GM23338 (cell line): ENCODE results near the gene REXO5. TPM values are rescaled to one million over a fixed set of nuclear protein-coding genes. Genes with fewer than 3 reads are reported as not detected.

ENCODE experiments used
- ATAC-seq: fragments of 200-7000 bp; cut with Tn5 transposase; 3 replicates; pipeline ENCODE4 v1.9.1; 2020
- DNase-seq: peaks from one replicate; pipeline ENCODE4 v3.0.0-alpha.2; 2015; ENCODE audit warnings: low spot score
- H2AFZ ChIP-seq: fragments of 200-600 bp; sonication (generic); 2 replicates; pipeline ENCODE4 v1.8.0; 2016; ENCODE audit warnings: antibody characterized with exemption, mild to moderate bottlenecking, moderate library complexity
- H3F3A ChIP-seq: fragments of 200-600 bp; sonication (generic); replicated peaks from 2 replicates; pipeline ENCODE4 v1.8.0; 2017; ENCODE audit warnings: antibody characterized with exemption, mixed run types, low read depth
- H3K27ac ChIP-seq: fragments of 200-600 bp; sonication (generic); 2 replicates; pipeline ENCODE4 v1.6.1; 2016; ENCODE audit warnings: low read depth
- H3K27me3 ChIP-seq: fragments of 200-600 bp; sonication (generic); 2 replicates; pipeline ENCODE4 v1.8.0; 2016; ENCODE audit warnings: mild to moderate bottlenecking, mixed run types, moderate library complexity; ENCODE audit not compliant: insufficient read depth
- H3K36me3 ChIP-seq: fragments of 200-600 bp; sonication (generic); 2 replicates; pipeline ENCODE4 v1.8.0; 2016; ENCODE audit warnings: mild to moderate bottlenecking; ENCODE audit not compliant: insufficient read depth
- H3K4me1 ChIP-seq: fragments of 200-600 bp; sonication (generic); 2 replicates; pipeline ENCODE4 v1.8.0; 2016; ENCODE audit warnings: mild to moderate bottlenecking, moderate library complexity; ENCODE audit not compliant: insufficient read depth
- H3K4me2 ChIP-seq: fragments of 200-600 bp; sonication (generic); 2 replicates; pipeline ENCODE4 v1.7.1; 2017; ENCODE audit warnings: mixed run types
- H3K4me3 ChIP-seq: fragments of 200-600 bp; sonication (generic); 2 replicates; pipeline ENCODE4 v1.6.1; 2016; ENCODE audit warnings: mixed run types
- H3K79me2 ChIP-seq: fragments of 200-600 bp; sonication (generic); replicated peaks from 2 replicates; pipeline ENCODE4 v1.8.0; 2017; ENCODE audit warnings: mild to moderate bottlenecking; ENCODE audit not compliant: insufficient read depth
- H3K9me2 ChIP-seq: fragments of 200-600 bp; sonication (generic); 2 replicates; pipeline ENCODE4 v1.8.0; 2017; ENCODE audit not compliant: insufficient read depth
- H4K20me1 ChIP-seq: fragments of 200-600 bp; sonication (generic); replicated peaks from 2 replicates; pipeline ENCODE4 v1.8.0; 2017; ENCODE audit warnings: mild to moderate bottlenecking; ENCODE audit not compliant: insufficient read depth
- H3K27ac Mint-ChIP-seq: 2 replicates; pipeline ENCODE4 v1.8.0; 2020; ENCODE audit warnings: inconsistent platforms, mild to moderate bottlenecking, moderate library complexity, mixed read lengths
- H3K27me3 Mint-ChIP-seq: 3 replicates; pipeline ENCODE4 v1.8.0; 2022; ENCODE audit warnings: low read depth, mild to moderate bottlenecking, moderate library complexity, mixed read lengths, inconsistent platforms; ENCODE audit not compliant: insufficient read depth, poor library complexity
- H3K36me3 Mint-ChIP-seq: 3 replicates; pipeline ENCODE4 v1.8.0; 2021; ENCODE audit warnings: low read depth, mild to moderate bottlenecking, inconsistent platforms, moderate library complexity, mixed read lengths
- H3K4me1 Mint-ChIP-seq: 3 replicates; pipeline ENCODE4 v1.8.0; 2020; ENCODE audit warnings: mild to moderate bottlenecking, inconsistent platforms, mixed read lengths
- H3K4me3 Mint-ChIP-seq: 3 replicates; pipeline ENCODE4 v1.8.0; 2021; ENCODE audit warnings: moderate library complexity, mild to moderate bottlenecking, inconsistent platforms, mixed read lengths
- H3K9me3 Mint-ChIP-seq: 3 replicates; pipeline ENCODE4 v1.8.0; 2020; ENCODE audit warnings: moderate library complexity, mild to moderate bottlenecking, inconsistent platforms, mixed read lengths
- CREB1 ChIP-seq: fragments of 250-450 bp; sonication (Bioruptor Pico); IDR thresholded peaks from 2 replicates; pipeline ENCODE4 v1.5.0; 2020; ENCODE audit warnings: low read depth, mild to moderate bottlenecking, moderate library complexity
- EZH2 ChIP-seq: fragments of 200-600 bp; sonication (generic); IDR thresholded peaks from one replicate; pipeline ENCODE4 v1.8.0; 2017; ENCODE audit warnings: antibody characterized with exemption, mild to moderate bottlenecking, low read depth; ENCODE audit not compliant: unreplicated experiment
- EZH2phosphoT487 ChIP-seq: fragments of 200-600 bp; sonication (generic); IDR thresholded peaks from one replicate; pipeline ENCODE4 v1.8.1; 2018; ENCODE audit warnings: antibody characterized with exemption; ENCODE audit not compliant: unreplicated experiment
- JUNB ChIP-seq: IDR thresholded peaks from one replicate; pipeline ENCODE4 v1.6.1; 2016; ENCODE audit warnings: antibody characterized with exemption; ENCODE audit not compliant: unreplicated experiment
- NANOG ChIP-seq: IDR thresholded peaks from 2 replicates; pipeline ENCODE4 v1.6.1; 2016; ENCODE audit warnings: antibody characterized with exemption, borderline replicate concordance
- POLR2AphosphoS5 ChIP-seq: IDR thresholded peaks from 2 replicates; pipeline ENCODE4 v1.6.1; 2016; ENCODE audit warnings: antibody characterized with exemption, low read depth
- STAT1 ChIP-seq: IDR thresholded peaks from one replicate; pipeline ENCODE4 v1.6.1; 2016; ENCODE audit warnings: antibody characterized with exemption; ENCODE audit not compliant: unreplicated experiment
- ZNF331 ChIP-seq: fragments of 250-450 bp; sonication (Bioruptor Pico); IDR thresholded peaks from 2 replicates; pipeline ENCODE4 v1.5.0; 2020; ENCODE audit warnings: low read depth, mild to moderate bottlenecking, moderate library complexity
- polyA plus RNA-seq: library from polyadenylated mRNA; unstranded; fragments of >200 nt; fragmentation: Nextera tagmentation; extraction: Ambion mirVana; gene quantifications from 2 replicates; pipeline ENCODE4 v1.2.1, GENCODE V29; 2016
- total RNA-seq: library from RNA; depleted of rRNA; stranded (reverse); fragments of >200 nt; shearing (Covaris generic); gene quantifications from 2 replicates; pipeline ENCODE4 v1.2.3, GENCODE V29; 2014
- TF ChIP-seq, protein P1 (sequence below): IDR thresholded peaks from 2 replicates; pipeline ENCODE4 v1.6.1; 2016; ENCODE audit warnings: antibody characterized with exemption
- TF ChIP-seq, protein P2 (sequence below): fragments of 250-450 bp; sonication (Bioruptor Pico); IDR thresholded peaks from 2 replicates; pipeline ENCODE4 v1.5.0; 2020; ENCODE audit warnings: mild to moderate bottlenecking, moderate library complexity
- TF ChIP-seq, protein P3 (sequence below), 2 experiments: fragments of 200-600 bp in 1 of 2; sonication (generic) in 1 of 2; conservative IDR thresholded peaks; 2 replicates each; pipeline versions ENCODE4 v1.5.1 to v1.6.1; 2016 to 2017; ENCODE audit warnings: antibody characterized with exemption in 2 of 2, low read depth in 2 of 2, mild to moderate bottlenecking in 2 of 2, moderate library complexity in 1 of 2

The REXO5 gene
- total and polyA plus RNA-seq, 2 experiments from 2014 or later, result 6.5 to 6.9 TPM

DNA sequence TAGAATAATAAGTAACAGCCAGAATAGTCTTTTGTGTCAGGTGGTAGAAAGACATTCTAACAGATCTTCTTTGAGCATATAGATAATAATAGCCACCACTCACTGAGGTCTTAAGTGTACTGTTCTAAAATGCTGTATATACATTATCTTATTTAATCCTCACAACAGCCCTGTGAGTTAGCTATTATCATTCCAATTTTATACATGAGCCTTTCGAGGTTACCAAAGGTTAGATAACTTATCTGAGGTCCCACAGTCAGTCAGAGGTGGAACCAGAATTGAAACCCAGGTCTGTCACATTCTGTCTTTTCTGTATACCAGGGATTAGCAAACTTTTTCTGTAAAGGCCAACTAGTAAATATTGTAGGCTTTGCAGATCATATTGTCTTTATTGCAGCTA is 23.2 kb downstream of the REXO5 start:
- Mint-ChIP-seq H3K27ac (no peak overlapping the region), H3K4me3 (no peak overlapping the region), H3K9me3 (no peaks in the 10 kb centered on the region), H3K27me3 (peaks cover 2% of the 10 kb centered on the region), H3K4me1 (no peaks in the 10 kb centered on the region), H3K36me3 (peaks cover 9% of the 10 kb centered on the region; the same call in 2 of the 3 replicates)
- no peak overlapping the region for H3K4me3 ChIP-seq
- H2AFZ ChIP-seq, result no peak overlapping the region
- DNase-seq (no peak), ATAC-seq (no peak)
- H3K27ac ChIP-seq, result no peak overlapping the region
- TF ChIP-seq, protein P1, sequence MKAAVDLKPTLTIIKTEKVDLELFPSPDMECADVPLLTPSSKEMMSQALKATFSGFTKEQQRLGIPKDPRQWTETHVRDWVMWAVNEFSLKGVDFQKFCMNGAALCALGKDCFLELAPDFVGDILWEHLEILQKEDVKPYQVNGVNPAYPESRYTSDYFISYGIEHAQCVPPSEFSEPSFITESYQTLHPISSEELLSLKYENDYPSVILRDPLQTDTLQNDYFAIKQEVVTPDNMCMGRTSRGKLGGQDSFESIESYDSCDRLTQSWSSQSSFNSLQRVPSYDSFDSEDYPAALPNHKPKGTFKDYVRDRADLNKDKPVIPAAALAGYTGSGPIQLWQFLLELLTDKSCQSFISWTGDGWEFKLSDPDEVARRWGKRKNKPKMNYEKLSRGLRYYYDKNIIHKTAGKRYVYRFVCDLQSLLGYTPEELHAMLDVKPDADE, result no peak
- TF ChIP-seq POLR2AphosphoS5 (no peak), JUNB (no peak), STAT1 (no peak), ZNF331 (CRISPR knock-in tag) (no peak)
- TF ChIP-seq, protein P2, sequence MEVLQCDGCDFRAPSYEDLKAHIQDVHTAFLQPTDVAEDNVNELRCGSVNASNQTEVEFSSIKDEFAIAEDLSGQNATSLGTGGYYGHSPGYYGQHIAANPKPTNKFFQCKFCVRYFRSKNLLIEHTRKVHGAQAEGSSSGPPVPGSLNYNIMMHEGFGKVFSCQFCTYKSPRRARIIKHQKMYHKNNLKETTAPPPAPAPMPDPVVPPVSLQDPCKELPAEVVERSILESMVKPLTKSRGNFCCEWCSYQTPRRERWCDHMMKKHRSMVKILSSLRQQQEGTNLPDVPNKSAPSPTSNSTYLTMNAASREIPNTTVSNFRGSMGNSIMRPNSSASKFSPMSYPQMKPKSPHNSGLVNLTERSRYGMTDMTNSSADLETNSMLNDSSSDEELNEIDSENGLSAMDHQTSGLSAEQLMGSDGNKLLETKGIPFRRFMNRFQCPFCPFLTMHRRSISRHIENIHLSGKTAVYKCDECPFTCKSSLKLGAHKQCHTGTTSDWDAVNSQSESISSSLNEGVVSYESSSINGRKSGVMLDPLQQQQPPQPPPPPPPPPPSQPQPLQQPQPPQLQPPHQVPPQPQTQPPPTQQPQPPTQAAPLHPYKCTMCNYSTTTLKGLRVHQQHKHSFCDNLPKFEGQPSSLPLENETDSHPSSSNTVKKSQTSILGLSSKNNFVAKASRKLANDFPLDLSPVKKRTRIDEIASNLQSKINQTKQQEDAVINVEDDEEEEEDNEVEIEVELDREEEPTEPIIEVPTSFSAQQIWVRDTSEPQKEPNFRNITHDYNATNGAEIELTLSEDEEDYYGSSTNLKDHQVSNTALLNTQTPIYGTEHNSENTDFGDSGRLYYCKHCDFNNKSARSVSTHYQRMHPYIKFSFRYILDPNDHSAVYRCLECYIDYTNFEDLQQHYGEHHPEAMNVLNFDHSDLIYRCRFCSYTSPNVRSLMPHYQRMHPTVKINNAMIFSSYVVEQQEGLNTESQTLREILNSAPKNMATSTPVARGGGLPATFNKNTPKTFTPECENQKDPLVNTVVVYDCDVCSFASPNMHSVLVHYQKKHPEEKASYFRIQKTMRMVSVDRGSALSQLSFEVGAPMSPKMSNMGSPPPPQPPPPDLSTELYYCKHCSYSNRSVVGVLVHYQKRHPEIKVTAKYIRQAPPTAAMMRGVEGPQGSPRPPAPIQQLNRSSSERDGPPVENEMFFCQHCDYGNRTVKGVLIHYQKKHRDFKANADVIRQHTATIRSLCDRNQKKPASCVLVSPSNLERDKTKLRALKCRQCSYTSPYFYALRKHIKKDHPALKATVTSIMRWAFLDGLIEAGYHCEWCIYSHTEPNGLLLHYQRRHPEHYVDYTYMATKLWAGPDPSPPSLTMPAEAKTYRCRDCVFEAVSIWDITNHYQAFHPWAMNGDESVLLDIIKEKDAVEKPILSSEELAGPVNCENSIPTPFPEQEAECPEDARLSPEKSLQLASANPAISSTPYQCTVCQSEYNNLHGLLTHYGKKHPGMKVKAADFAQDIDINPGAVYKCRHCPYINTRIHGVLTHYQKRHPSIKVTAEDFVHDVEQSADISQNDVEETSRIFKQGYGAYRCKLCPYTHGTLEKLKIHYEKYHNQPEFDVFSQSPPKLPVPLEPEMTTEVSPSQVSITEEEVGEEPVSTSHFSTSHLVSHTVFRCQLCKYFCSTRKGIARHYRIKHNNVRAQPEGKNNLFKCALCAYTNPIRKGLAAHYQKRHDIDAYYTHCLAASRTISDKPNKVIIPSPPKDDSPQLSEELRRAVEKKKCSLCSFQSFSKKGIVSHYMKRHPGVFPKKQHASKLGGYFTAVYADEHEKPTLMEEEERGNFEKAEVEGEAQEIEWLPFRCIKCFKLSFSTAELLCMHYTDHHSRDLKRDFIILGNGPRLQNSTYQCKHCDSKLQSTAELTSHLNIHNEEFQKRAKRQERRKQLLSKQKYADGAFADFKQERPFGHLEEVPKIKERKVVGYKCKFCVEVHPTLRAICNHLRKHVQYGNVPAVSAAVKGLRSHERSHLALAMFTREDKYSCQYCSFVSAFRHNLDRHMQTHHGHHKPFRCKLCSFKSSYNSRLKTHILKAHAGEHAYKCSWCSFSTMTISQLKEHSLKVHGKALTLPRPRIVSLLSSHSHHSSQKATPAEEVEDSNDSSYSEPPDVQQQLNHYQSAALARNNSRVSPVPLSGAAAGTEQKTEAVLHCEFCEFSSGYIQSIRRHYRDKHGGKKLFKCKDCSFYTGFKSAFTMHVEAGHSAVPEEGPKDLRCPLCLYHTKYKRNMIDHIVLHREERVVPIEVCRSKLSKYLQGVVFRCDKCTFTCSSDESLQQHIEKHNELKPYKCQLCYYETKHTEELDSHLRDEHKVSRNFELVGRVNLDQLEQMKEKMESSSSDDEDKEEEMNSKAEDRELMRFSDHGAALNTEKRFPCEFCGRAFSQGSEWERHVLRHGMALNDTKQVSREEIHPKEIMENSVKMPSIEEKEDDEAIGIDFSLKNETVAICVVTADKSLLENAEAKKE, result no peak
- H3K4me1 ChIP-seq, result no peaks in the 10 kb centered on the region
- no peaks in the 10 kb centered on the region for H3F3A ChIP-seq
- no peak overlapping the region for H3K4me2 ChIP-seq
- H3K36me3 ChIP-seq, result peaks cover 4% of the 10 kb centered on the region; the same call in 1 of the 2 replicates
- H3K79me2 ChIP-seq, result no peaks in the 10 kb centered on the region
- H3K27me3 ChIP-seq, result no peaks in the 10 kb centered on the region
- H3K9me2 ChIP-seq, result no peaks in the 10 kb centered on the region
- no peaks in the 10 kb centered on the region for H4K20me1 ChIP-seq

DNA sequence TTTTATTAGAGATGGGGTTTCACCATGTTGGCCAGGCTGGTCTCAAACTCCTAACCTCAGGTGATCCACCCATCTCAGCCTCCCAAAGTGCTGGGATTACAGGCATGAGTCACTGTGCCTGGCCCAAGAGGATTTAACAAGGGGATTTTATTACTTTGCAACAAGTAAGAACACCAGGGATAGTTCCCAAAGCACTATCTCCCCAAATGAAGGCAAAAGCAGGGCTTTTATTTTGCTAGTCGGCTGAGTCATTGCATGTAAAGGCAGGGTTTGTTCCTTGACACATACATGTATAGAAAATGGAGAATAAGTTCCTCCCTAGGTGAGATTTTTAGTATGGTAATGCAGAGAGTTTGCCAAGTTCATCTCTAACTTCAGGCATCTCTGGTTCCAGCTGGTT is 24.0 kb downstream of the REXO5 start:
- Histone ChIP-seq H3K4me3 (no peak overlapping the region), H3K4me2 (no peak overlapping the region), H3F3A (no peaks in the 10 kb centered on the region), H3K27me3 (no peaks in the 10 kb centered on the region), H3K79me2 (no peaks in the 10 kb centered on the region), H2AFZ (no peak overlapping the region), H3K4me1 (no peaks in the 10 kb centered on the region), H3K27ac (no peak overlapping the region), H3K36me3 (peaks cover 4% of the 10 kb centered on the region; the same call in 1 of the 2 replicates), H4K20me1 (no peaks in the 10 kb centered on the region), H3K9me2 (no peaks in the 10 kb centered on the region)
- Mint-ChIP-seq H3K27me3 (peaks cover 2% of the 10 kb centered on the region), H3K27ac (no peak overlapping the region), H3K36me3 (peaks cover 17% of the 10 kb centered on the region; the same call in 2 of the 3 replicates), H3K4me3 (no peak overlapping the region), H3K4me1 (no peaks in the 10 kb centered on the region), H3K9me3 (no peaks in the 10 kb centered on the region)
- DNase-seq (no peak), ATAC-seq (no peak)
- no peak for TF ChIP-seq NANOG
- no peak for TF ChIP-seq EZH2
- TF ChIP-seq, protein P3, sequence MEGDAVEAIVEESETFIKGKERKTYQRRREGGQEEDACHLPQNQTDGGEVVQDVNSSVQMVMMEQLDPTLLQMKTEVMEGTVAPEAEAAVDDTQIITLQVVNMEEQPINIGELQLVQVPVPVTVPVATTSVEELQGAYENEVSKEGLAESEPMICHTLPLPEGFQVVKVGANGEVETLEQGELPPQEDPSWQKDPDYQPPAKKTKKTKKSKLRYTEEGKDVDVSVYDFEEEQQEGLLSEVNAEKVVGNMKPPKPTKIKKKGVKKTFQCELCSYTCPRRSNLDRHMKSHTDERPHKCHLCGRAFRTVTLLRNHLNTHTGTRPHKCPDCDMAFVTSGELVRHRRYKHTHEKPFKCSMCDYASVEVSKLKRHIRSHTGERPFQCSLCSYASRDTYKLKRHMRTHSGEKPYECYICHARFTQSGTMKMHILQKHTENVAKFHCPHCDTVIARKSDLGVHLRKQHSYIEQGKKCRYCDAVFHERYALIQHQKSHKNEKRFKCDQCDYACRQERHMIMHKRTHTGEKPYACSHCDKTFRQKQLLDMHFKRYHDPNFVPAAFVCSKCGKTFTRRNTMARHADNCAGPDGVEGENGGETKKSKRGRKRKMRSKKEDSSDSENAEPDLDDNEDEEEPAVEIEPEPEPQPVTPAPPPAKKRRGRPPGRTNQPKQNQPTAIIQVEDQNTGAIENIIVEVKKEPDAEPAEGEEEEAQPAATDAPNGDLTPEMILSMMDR (conservative IDR thresholded peaks at IDR 0.05; ENCODE audit: low read depth in 2 of 2), result no peak
- no peak for TF ChIP-seq CREB1 (CRISPR knock-in tag)
- no peak for TF ChIP-seq EZH2phosphoT487
- no peak for TF ChIP-seq POLR2AphosphoS5
- TF ChIP-seq, protein P1, result no peak
